LNCAP (cell line): ENCODE measurements around the gene LMNTD2.

Source experiments
- TF ChIP-seq, protein P1 (sequence below): fragments of 450-650 bp; IDR thresholded peaks from 2 replicates; pipeline ENCODE4 v1.5.1; 2017; ENCODE audit warnings: mild to moderate bottlenecking

LMNTD2 gene

DNA sequence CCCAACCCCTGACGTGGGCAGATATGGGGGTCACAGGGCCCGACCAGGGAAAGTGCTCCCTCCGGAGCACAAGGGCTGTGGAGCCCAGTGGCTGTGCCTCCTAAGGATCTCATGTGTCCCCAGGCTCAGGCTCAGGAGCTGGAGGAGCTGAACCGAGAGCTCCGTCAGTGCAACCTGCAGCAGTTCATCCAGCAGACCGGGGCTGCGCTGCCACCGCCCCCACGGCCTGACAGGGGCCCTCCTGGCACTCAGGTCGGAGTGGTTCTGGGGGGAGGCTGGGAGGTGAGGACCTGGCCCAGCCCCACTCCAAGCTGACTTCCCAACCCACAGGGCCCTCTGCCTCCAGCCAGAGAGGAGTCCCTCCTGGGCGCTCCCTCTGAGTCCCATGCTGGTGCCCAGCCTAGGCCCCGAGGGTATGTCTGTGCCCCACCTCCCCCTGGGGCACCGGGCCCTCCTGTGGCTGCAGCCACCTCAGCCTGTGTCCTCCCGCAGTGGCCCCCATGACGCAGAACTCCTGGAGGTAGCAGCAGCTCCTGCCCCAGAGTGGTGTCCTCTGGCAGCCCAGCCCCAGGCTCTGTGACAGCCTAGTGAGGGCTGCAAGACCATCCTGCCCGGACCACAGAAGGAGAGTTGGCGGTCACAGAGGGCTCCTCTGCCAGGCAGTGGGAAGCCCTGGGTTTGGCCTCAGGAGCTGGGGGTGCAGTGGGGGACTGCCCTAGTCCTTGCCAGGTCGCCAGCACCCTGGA lies 2.7 kb upstream of the LMNTD2 start:
- TF ChIP-seq, protein P1, sequence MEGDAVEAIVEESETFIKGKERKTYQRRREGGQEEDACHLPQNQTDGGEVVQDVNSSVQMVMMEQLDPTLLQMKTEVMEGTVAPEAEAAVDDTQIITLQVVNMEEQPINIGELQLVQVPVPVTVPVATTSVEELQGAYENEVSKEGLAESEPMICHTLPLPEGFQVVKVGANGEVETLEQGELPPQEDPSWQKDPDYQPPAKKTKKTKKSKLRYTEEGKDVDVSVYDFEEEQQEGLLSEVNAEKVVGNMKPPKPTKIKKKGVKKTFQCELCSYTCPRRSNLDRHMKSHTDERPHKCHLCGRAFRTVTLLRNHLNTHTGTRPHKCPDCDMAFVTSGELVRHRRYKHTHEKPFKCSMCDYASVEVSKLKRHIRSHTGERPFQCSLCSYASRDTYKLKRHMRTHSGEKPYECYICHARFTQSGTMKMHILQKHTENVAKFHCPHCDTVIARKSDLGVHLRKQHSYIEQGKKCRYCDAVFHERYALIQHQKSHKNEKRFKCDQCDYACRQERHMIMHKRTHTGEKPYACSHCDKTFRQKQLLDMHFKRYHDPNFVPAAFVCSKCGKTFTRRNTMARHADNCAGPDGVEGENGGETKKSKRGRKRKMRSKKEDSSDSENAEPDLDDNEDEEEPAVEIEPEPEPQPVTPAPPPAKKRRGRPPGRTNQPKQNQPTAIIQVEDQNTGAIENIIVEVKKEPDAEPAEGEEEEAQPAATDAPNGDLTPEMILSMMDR: no peak

DNA sequence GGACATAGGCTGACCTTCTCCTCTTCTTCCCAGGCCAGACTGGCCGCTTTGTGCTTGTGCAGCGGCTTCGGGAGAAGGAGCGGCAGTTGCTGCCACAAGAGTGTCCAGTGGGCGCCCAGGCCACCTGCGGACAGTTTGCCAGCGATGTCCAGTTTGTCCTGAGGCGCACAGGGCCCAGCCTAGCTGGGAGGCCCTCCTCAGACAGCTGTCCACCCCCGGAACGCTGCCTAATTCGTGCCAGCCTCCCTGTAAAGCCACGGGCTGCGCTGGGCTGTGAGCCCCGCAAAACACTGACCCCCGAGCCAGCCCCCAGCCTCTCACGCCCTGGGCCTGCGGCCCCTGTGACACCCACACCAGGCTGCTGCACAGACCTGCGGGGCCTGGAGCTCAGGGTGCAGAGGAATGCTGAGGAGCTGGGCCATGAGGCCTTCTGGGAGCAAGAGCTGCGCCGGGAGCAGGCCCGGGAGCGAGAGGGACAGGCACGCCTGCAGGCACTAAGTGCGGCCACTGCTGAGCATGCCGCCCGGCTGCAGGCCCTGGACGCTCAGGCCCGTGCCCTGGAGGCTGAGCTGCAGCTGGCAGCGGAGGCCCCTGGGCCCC lies 1.6 kb upstream of the LMNTD2 start:
- TF ChIP-seq, protein P1: no peak

DNA sequence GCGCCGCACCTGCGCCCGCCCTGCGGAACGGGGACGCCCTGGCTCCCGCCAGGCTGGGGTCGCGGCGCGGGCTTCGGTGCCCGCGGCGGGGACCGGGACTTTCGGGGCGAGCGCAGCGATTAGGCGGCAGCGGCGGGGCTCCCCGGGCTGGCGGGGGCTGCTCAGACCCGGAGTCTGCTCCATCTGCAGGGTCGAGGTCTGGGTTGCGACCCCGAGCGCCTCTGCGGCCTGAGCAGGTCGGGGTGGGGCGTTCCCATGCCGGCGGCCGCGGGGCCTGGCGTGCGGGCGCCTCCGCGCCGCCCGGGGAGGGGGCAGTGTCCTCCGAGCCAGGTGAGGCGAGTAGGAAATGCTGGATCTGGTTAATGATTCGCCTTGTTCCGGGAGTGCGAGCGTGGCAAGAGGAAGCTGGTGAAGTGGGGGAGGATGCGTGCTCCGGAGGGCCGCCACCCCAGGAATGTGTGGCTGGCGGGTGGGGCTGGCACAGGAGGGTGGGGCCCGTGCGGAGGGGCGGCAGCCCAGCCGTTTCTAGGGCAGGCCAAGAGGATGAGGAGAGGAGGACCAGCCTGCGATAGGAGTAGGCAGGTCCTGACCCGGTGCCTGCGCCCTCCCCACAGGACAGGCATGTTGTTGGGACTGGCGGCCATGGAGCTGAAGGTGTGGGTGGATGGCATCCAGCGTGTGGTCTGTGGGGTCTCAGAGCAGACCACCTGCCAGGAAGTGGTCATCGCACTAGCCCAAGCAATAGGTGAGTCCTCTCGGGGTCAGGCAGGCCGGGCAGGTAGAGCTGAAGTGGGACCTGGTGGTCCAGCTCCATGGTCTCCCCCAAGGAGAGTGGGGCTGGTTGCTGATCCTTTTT lies 838 bp upstream of the LMNTD2 start:
- TF ChIP-seq, protein P1: no peak

DNA sequence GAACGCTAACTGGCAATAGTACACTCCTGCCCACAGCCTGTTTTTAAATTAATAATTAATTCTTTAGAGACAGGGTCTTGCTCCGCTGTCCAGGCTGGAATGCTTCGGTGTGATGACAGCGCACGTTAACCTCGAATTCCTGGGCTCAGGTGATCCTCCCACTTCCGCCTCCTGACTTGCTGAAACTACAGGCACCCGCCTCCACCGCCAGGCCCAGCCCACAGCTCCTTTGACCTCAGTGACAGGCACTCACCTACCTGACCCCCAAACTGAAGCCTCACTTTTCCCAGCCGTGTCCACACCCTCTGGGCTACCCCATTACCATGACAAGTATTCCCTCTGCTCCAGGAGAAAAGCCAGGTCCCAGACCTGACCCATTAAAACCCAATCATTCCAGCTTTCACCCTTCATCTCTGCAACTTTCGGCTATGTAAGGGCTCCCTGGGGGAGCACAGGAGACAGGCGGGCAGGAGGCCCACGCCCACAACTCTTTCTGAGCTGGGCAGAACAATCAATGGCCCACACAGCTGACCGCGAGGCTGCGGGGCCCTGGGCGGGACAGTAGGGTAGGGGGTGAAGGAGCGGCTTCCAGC lies 730 bp downstream of the LMNTD2 start:
- TF ChIP-seq, protein P1: no peak

DNA sequence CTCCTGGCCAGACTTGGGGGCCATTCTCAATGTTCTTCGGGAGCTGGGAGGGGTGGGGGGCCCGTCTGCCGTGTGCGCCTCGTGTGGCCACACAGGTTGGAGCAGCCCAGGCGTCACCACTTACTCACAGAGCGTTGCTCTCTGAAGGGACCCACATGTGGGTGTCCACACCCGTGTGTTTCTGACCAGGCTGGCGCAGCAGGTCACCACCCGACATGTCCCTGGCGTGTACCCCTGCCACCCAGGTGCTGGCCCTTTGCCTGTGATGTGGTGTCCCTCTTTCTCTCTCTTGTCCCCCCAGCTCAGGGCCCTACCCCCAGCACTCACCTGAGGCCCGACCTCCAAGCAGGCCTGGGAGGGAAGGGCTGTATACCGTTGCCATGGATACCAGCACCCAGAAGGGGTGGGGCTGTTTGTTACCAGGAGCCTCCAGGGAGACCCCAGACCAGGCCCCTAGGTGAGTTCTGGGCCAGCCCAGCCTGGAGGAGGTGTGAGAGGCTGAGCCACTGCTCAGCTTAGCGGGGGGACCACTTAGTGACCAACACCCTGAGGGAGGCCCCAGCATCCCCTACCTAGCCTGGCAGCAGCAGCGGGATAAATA lies 1.4 kb downstream of the LMNTD2 start:
- TF ChIP-seq, protein P1: no peak

DNA sequence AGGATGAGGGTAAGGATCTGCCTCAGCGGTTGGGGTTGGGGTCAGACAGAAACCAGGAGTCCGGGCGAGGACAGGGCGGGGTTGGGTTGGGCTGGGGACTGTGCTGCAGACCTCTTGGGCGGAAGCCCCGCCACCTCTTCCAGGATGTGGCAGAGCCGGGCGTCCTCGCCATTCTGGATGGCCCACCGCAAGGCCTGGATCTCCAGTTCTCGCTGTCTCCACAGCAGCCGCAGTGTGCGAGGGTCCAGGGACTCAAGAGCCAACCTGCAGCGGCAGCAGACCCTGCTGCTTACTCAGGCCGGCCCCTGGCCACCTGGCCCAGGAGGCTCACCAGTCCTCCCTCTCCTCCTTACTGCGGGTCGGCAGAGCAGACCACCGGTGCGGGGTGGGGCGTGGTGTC lies 2.0 kb downstream of the LMNTD2 start:
- TF ChIP-seq, protein P1: no peak
